ENCODE measurements around the gene SLC26A6.

SLC26A6 gene, protein sequence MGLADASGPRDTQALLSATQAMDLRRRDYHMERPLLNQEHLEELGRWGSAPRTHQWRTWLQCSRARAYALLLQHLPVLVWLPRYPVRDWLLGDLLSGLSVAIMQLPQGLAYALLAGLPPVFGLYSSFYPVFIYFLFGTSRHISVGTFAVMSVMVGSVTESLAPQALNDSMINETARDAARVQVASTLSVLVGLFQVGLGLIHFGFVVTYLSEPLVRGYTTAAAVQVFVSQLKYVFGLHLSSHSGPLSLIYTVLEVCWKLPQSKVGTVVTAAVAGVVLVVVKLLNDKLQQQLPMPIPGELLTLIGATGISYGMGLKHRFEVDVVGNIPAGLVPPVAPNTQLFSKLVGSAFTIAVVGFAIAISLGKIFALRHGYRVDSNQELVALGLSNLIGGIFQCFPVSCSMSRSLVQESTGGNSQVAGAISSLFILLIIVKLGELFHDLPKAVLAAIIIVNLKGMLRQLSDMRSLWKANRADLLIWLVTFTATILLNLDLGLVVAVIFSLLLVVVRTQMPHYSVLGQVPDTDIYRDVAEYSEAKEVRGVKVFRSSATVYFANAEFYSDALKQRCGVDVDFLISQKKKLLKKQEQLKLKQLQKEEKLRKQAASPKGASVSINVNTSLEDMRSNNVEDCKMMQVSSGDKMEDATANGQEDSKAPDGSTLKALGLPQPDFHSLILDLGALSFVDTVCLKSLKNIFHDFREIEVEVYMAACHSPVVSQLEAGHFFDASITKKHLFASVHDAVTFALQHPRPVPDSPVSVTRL
- total RNA-seq, result 18.1 to 30.5 (median 28.1) reads per million in 4 donors

DNA sequence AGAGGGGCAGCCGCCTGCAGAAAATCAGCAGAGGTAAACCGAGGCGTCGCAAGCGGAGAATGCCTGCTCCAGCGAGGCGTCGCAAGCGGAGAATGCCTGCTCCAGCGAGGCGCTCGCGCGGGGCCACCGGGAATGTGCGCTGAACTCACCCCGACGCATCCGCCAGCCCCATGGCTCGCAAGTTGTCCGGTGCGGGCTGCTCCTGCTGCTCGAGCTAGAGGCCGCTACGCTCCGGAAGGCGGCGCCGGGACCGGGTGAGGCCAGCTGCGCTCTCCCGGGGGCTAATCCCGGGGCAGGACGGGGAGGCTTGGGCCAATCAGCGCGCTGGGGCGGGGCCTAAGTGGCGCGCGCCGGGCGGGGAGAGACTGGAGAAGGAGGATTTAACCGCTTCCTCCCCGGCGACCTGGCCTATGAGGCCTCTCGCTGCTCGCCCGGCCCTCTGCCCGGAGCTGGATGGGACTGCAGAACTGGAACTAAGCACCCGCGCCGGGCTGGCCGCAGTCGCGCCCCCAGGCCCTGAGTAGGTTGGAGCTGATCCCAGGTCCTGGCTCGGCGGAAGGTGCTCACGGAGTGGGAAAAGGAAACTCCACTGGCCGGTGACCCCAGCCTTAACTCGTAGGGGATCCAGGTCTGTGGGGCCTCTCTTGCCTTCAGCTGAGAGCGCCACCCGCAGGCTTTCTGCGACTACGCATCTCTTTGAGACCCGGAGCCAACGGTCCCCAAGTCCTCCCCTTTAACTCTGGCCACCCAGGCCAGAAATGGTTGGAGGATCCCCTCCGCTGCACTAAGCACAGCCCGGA, at the start of gene SLC26A6:
SLC26A6 (minus strand) TSS at position 240 of the 800 bp plus-strand sequence; CDS start at position 172, 68 bp downstream.
- peak; percentile 85 to 96 (median 89) for DNase-seq

DNA sequence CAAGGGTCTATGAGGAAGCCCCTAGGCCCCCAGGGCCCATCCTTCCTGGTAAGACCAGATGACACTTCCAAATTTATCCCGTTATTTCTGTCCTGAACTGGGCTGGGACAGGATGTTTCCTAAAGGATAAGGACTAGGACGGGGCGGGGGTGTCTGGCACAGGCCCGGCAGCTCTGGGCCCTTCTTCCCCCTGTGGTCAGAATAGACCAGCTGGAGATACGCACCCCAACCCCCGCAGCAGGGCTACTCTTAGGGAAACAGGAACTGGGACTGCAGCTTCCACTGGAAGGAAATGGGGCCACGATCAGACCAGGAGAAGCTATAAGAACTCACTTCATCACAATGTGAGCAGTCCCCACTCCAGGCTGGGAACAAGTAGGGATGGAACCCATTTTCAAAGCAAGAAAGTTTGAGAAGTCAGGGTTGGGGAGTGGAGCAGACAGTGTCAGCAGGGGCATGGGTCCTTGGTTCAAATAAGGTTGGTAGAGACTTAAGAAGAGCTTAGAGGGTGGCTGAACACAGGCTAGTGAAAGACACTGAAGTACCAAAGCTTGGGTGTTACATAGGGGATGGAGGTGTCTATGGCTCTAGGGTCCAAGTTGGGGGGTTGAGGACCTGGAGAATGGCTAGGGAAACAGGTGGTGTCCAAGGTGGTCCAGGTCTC, 49.4 kb upstream of the SLC26A6 start:
- DNase-seq, result no peak

DNA sequence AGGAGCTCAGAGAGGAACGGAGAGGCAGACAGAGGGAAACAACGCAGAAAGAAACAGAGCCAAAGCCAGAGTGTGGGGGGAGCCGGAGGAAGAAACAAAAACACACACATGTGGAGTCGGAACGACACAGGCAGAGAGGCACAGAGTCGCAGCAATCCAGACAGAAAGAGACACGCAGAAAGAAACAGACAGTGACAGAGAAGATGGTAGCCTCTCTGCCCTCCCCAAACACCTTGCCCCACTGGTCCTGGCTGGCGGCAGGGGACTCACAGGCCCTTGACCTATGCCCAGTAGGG, 48.7 kb upstream of the SLC26A6 start:
- no peak for DNase-seq

DNA sequence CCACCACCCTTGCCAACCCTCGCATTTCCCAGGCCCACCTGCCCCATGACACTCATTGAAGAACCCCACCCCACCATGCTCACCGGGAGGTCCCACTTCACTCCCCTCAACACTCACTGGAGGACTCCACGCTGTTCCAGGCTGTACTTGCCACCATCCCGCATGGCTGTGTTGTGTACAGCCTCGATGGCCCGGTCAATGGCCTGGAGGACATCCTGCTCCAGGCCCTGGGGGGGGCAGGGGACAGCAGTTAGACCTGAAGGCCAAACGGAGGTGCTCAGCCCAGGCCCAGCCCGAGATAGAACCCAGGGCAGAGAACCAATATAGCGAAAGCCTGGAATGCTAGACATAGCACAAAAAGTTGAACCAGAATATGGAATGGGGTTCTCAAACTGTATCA, 47.5 kb upstream of the SLC26A6 start:
- DNase-seq, result no peak

DNA sequence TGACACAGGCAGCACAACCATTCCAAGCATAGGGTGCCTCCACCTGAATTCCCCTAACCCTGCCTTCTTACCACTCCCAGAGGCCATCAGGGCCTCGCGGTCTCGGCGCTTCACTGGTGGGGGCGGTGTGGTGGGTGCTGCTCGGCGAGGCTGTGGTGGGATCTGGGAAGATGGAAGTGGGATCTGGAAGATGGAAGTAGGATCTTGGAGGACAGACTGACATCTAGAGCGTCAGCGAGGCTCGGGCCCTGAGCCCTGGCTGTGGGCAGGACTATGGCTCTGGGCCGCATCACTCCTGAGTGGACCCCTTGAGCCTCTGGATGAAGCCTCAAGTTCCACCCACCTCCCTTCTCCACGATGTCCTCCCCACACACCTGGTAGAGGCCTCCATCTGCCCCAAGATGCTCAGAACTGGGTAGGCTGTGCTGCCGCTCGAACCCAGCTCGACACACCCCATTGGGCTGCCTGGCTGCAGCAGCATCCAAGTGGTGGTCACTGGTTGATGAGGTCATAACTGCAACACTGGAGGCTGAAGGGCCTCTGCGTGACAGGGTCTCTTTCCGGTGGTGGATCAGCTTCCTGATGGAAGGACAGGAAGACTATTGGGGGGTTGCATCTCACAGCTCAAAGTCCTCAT, 46.8 kb upstream of the SLC26A6 start:
- no peak for DNase-seq

DNA sequence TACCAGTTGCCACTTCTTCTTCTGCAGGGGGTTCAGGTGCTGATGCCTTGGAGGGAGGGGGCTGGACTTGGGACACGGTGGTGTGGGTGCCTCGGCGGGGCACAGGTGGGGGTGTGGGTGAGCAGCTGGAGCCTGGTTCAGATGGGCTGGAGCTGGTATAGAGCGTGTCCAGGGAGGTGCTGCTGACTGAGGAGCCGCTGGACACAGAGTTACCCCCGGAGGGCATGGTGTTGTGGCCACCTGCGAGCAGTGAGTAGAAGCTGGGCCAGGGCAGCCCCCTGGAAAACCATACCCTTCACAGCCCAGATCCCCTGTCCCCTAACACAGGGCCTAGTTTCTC, 46.2 kb upstream of the SLC26A6 start:
- no peak for DNase-seq

DNA sequence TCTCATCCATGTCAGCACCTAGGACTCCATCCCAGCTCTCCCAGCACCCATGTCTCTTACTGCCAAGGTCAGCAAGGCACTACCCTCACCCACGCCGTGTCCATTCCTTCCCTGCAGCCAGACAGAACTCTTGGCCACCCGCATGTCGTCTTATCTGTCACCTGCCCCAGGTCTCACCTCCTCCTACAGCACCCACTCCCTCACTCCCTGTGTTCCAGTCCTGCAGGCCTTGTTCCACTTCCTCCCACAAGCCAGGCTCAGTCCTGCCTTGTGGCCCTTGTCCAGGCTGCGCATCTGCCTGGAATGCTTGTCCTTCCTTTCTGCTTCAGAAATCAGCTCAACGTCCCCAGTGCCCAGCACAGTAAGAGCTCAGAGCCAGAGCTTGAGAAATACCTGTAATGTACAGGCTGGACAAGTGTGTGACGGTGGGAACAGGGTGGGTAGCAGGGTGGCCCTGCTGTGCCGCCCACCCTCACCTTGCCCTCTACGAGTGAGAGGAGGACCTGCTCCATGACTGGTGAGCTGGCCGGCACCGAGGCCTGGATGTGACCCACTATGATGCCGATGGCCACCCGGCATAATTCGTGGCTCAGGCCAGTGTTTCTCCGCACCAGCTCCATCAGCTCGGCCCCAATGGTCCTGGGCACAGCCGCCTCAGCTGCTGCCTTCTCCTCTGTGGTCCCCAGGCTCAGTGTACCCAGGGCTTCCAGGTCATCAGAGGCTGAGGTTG, 45.7 kb upstream of the SLC26A6 start:
- no peak for DNase-seq

DNA sequence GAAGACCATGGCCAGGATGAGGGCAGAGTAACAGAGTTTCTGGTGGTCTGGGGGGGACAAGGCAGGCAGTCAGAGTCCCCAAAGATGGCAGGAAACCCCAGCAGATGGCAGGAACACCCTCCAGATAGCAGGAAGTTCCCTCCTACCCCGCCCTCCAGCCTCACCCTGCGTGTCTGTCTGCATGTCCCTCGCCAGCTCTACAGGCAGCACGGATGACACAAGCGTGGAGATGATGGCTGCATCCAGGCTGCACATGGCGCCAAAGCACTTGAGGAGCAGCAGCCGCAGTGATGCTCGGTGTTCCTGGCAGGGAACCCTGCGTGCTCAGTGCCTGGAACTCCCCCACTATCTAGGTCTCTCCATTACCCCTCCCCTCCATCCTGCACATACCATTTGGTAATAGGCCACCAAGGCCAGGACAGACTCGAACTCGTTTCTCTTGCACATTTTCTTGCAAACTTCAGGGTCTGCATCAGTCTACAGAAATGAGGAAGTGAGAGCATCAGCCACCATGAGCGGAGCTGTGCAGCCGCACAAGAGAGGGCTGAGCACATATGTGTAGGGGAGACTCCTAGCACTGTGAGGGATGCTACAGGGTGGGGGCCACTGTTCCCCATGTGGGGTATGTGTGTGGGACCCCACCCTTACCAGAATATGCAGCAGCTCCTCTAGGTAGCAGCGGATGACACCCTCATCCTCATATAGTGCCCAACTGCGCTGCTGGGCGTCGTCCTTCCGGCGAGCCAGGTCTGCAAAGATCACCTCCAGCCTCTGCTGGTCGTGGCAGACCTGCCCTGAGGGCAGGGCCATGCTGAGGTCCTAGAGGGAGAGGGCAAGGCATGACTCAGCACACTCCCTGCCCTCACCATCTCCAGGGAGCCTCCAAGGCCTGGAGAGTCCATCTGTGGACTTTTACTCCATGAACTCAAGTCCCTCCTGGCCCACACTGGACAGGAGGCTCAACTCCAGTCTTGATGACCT, 44.4 kb upstream of the SLC26A6 start:
- DNase-seq, result no peak

DNA sequence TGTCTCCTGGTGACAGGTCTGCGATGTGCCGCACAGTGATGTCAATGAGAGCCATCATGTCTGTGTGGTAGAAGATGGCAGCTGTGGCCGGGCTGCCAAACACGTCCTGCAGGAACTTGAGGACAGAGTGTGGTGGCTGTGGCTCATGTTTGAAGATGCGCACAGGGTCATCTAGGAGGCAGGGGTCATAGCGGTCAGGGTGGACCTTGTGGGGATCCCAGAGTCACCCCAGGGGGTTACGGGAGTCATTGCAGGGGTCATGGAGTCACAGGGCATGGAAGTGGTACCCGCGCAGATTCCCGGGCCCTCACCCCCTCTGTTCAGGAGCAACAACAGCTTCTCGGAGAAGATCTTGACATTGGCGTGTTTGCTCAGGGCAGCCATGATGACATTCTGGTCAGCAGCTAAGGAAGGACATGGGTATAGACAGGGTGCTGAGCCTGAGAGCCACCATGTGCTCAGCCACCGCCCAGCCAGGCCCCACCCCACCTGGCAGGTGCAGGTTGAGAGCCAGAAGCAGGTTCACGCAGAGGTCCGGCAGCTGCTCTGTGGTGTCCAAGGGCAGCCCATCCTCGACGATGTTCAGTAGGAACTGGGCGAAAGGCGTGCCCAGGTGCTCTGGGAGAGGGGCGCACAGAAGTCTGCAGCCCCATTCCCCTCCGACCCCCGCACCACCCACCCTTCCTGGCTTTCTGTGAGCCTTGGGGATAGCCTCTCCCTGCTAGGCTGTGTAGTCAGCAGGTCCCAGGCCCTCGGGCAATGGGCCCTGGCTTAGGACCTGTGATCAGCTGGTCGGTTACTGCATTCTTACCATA, 43.5 kb upstream of the SLC26A6 start:
- no peak for DNase-seq

DNA sequence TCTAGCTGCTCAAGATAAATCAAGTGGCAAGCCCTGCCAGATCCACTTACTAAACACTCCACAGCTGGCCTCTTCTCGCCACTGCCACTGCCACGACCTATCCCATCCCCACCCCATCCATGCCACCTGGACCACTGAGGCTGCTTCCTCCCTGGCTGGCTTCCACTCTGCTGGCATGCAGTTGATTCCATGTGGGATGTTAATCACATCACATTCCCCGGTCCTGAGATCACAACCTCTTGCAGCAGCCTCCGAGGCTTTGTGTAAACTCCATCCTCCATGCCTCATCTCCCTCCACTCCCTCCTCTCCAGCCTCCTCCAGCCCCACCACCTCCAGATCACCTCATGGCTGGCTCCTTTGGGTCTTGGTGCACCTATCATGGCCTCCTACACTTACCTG, 42.8 kb upstream of the SLC26A6 start:
- DNase-seq, result no peak

DNA sequence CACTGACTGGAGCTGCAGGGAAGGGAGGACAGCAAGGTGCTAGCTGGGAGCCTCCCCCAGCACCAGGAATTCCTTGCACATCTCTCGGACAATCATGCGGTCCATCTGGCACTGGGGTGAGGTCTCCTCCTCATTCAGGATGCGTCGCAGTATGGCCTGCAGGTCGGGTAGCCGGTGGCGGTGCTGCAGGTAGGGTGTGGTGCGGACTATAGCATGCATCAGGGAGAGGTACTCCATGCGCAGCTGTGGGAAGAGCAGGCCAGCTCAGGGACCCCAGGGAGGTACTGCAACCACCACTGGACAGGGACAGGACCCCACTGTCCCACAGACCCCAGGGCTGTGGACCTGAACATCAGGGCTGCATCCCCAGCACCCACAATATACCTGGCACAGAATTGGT, 39.2 kb upstream of the SLC26A6 start:
- no peak for DNase-seq

DNA sequence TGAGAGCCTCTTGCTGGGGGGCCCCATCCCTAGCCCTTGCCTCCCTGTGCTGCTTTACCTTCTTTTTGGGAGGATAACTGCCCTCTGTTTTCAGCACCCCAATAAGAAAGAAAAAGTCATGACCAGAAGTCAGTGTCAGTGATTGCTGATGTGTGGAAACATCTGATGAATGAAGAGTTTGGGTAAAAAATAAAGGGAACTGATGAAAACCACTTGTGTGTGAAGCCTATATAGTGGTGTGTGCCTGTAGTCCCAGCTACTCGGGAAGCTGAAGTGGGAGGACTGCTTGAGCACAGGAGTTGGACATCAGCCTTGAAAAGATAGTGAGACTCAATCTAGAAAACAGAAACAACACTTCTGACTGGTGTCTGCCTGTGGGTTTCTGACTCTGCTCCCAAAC, 37.3 kb upstream of the SLC26A6 start:
- DNase-seq, result no peak

DNA sequence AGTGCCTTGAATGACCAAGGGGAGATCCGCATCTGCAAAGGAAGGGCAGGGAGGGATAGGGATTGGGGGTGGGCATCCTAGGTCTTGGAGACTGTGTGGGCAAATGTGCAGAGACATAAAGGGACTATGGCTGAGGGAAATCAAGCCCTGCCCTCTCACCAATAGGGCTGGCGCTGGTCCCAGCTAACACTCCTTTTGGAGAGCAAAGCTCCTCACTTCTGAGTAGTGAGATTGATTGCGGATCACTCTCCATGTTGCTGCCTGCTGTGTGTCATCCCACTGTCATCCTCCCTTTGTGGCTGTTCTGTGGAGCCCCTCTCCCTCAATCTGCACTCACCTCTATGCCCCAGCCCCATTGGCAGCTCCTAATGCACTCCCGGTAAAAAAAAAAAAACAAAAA, 29.7 kb upstream of the SLC26A6 start:
- DNase-seq, result no peak

DNA sequence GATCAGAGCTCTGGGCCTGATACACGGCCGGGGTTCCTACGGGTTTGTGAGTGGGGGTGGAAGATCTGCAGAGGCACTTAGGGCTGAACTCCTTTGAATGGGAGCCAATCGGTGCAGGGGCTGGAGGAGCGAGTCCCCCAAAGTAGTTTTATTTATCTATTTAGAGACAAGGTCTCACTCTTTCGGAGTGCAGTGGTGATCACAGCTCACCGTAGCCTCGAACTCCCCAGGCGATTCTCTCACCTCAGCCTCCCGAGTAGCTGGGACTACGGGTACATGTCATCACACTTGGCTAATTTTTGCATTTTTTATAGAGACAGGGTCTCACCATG, 29.0 kb upstream of the SLC26A6 start:
- DNase-seq, result no peak

DNA sequence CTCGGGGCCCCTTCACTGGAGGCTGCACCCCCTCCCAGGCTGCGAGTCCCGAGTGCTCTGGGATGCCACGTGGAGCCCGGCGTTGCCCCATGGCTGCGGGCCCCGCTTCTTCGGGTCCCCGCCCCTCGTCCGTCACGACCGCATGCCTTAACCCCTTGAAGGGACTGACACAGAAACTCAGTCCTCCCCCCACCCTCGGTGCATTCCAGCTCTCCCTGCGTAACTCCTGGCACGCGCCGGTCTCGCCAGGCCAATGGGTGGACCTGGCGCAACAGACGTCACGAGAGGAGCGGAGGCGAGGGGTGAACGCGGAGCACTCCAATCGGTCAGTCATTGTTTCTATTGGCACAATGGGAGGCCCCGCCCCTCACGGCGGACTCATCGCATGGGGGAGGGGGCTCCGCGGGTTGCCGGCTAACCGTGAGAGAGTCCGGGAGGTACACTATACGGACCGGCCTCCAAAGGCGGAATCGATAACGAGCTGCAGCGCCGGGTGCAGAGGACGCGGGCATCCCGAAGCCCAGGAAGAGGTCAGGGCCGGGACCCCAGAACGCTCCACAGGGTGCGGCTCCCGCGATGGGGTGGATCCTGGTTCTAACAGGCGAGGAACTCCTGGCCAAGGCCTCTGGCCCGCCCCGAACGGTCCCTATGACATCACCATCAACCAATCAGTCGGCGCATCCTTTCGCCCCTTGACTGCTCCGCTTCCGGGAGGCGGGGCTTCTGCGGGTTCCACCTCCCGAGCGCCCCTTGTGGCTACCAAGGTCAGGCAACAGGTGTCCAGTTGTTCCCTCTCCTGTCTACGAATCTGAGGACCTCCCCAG, 28.4 kb upstream of the SLC26A6 start:
- peak; percentile 73 to 96 (median 79) for DNase-seq

DNA sequence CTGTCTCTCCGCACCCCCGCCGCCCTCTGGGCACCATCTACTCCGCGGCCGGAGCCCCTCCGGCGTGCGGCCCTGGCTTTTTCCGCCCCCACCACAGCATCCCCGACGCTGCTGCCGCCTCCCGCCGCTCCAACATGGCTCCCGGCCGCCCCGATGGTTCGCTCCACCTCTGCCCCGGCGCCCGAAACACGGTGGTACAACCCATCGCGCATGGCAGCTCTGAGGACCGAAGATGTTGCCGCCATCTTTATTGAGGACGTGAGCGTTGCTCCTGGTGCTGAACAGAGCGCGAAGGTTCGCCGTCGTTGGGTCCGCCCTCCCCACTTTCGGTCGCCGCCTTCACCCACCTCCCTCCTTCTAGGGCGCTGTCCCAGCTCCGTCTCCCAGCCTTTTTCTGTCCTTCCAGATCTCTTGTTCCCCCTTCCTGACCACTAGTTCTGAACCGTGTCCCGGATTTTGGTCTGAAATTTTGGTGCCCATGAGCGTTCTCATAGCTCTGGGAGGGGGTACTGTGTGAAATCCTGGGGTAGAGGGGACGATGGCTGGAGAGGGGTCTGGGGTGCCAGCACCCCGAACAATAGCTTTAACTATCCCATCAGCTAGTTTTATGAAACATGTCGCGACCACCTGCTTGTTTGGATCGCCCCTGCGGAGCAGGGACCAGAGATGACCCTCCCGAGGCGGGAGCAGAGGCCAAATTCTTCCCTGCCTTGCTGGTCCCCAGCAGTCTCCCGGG, 27.7 kb upstream of the SLC26A6 start, which contains the start of gene CELSR3:
CELSR3 (minus strand) TSS at position 134 of the 736 bp plus-strand sequence. CDS start 252 bp downstream, outside the sequence.
- peak; percentile 42 to 87 (median 58) for DNase-seq

DNA sequence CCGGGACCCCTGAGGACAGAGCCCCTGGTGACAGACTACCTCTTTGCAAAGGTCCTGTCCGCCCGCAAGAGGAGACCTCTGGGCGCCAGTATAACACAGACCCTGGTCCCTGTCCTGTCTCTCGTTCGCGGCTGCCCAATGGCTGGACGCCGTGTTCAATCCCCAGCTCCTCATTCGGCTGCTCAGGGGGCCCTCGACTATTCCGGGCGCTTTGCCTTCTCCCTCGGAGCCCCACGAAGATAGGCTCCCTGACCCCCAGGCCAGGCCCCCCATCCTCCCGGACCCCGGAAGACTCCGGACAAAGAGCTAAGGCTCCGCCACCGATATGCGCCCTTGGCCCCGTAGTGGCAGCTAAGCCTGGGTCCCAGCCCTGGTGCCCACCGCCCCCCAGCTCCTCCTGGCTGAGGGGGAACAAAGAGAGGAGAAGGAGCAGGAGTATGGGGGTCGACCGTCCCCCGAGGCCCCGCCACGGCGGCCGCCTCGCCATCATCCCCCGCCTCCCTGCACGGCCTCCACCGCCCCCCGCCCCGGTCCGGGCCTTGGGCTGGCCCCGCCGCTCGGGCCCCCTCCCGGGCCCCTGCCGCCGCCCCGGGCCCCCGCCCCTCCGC, 27.0 kb upstream of the SLC26A6 start:
- DNase-seq, result no peak

All from T-helper 1 cell (primary cell).